B cell (primary cell): ENCODE data around the gene SRC. TPM values are rescaled to one million over a fixed set of nuclear protein-coding genes. Genes with fewer than 3 reads are reported as not detected.

ENCODE experiments used
- ATAC-seq: fragments of 200-7000 bp; cut with Tn5 transposase; one replicate; pipeline ENCODE4 v1.10.0; 2021; ENCODE audit warnings: low read depth, mild to moderate bottlenecking, moderate number of reproducible peaks, moderate library complexity
- CTCF ChIA-PET: fragments of 350-600 bp; sonication (Branson Sonifier 250); formaldehyde crosslinking; loops from one replicate; lab custom pipeline; 2021; ENCODE audit warnings: antibody characterized with exemption, inconsistent platforms; lab: Charles Lee
- POLR2A ChIA-PET: fragments of 350-600 bp; sonication (Branson Sonifier 250); formaldehyde crosslinking; loops from one replicate; lab custom pipeline; 2021; ENCODE audit warnings: antibody characterized with exemption; lab: Charles Lee
- DNase-seq: peaks from one replicate; pipeline ENCODE4 v3.0.0; 2013
- H2AFZ ChIP-seq: 2 replicates; pipeline ENCODE4 v1.6.1; 2012; ENCODE audit warnings: mild to moderate bottlenecking, low read depth, low read length; ENCODE audit not compliant: insufficient read depth, poor library complexity, severe bottlenecking
- H3K27ac ChIP-seq, 2 donors: 1 replicate in 1 of 2; 2 replicates in 1 of 2; pipeline ENCODE4 v1.5.1; 2012 to 2013; ENCODE audit warnings: low read length in 2 of 2, mild to moderate bottlenecking in 2 of 2, moderate library complexity in 1 of 2
- H3K27me3 ChIP-seq, 4 experiments: fragments of 200-600 bp in 1 of 4; sonication (generic) in 1 of 4; replicated peaks in 1 of 4; 1 replicate in 2 of 4; 2 replicates in 2 of 4; pipeline versions ENCODE4 v1.6.1 to v1.7.0; 2013 to 2016; ENCODE audit warnings: low read length in 3 of 4, mild to moderate bottlenecking in 2 of 4, mixed read lengths in 1 of 4, moderate library complexity in 1 of 4; ENCODE audit not compliant: insufficient read depth in 4 of 4, control insufficient read depth in 3 of 4; ENCODE audit errors: control extremely low read depth in 1 of 4
- H3K36me3 ChIP-seq, 2 experiments: replicated peaks in 1 of 2; 1 replicate in 1 of 2; 2 replicates in 1 of 2; pipeline versions ENCODE4 v1.6.1 to v1.7.1; 2013; ENCODE audit warnings: low read length in 1 of 2; ENCODE audit not compliant: insufficient read depth in 2 of 2, control insufficient read depth in 1 of 2; ENCODE audit errors: control extremely low read depth in 1 of 2, extremely low read depth in 1 of 2
- H3K4me1 ChIP-seq, 2 donors: fragments of 200-600 bp in 1 of 2; sonication (generic) in 1 of 2; 1 replicate in 1 of 2; 2 replicates in 1 of 2; pipeline versions ENCODE4 v1.5.1 to v1.6.1; 2013 to 2017; ENCODE audit warnings: low read length in 2 of 2; ENCODE audit not compliant: control insufficient read depth in 2 of 2, insufficient read depth in 2 of 2
- H3K4me2 ChIP-seq: replicated peaks from 2 replicates; pipeline ENCODE3; 2012; ENCODE audit warnings: mild to moderate bottlenecking, low read depth, low read length; ENCODE audit not compliant: poor library complexity, severe bottlenecking
- H3K4me3 ChIP-seq, 5 experiments: fragments of 200-600 bp in 1 of 5; sonication (generic) in 1 of 5; 1 replicate in 3 of 5; 2 replicates in 2 of 5; pipeline versions ENCODE4 v1.5.1 to v1.7.0; 2011 to 2016; ENCODE audit warnings: low read length in 4 of 5, mild to moderate bottlenecking in 4 of 5, low read depth in 2 of 5, control low read depth in 1 of 5, moderate library complexity in 1 of 5; ENCODE audit not compliant: insufficient read depth in 1 of 5; ENCODE audit errors: control extremely low read depth in 1 of 5, extremely low read depth in 1 of 5
- H3K79me2 ChIP-seq: fragments of 200-600 bp; sonication (generic); one replicate; pipeline ENCODE4 v1.6.0; 2016; ENCODE audit warnings: low read length; ENCODE audit not compliant: control insufficient read depth, insufficient read depth
- H3K9ac ChIP-seq: fragments of 200-600 bp; sonication (generic); 2 replicates; pipeline ENCODE4 v1.6.1; 2017; ENCODE audit warnings: mild to moderate bottlenecking, low read length, moderate library complexity
- H3K9me3 ChIP-seq, 3 donors: one replicate each; pipeline versions ENCODE4 v1.6.1 to v1.7.1; 2013; ENCODE audit warnings: low read length in 2 of 3; ENCODE audit not compliant: control insufficient read depth in 2 of 3, insufficient read depth in 1 of 3; ENCODE audit errors: control extremely low read depth in 1 of 3
- H4K20me1 ChIP-seq: 2 replicates; pipeline ENCODE4 v1.6.0; 2012; ENCODE audit warnings: mild to moderate bottlenecking, low read length; ENCODE audit not compliant: insufficient read depth, control insufficient read depth, poor library complexity, severe bottlenecking
- H3K27ac Mint-ChIP-seq: one replicate; pipeline ENCODE4 v1.8.0; 2021; ENCODE audit warnings: mixed read lengths
- H3K27me3 Mint-ChIP-seq: one replicate; pipeline ENCODE4 v1.8.0; 2021; ENCODE audit warnings: mixed read lengths
- H3K4me1 Mint-ChIP-seq: one replicate; pipeline ENCODE4 v1.8.0; 2021; ENCODE audit warnings: mixed read lengths
- H3K4me3 Mint-ChIP-seq: one replicate; pipeline ENCODE4 v1.8.0; 2021; ENCODE audit warnings: mixed read lengths
- H3K9me3 Mint-ChIP-seq: one replicate; pipeline ENCODE4 v1.8.0; 2022; ENCODE audit warnings: mixed read lengths; ENCODE audit not compliant: insufficient read depth
- EZH2 ChIP-seq: IDR thresholded peaks from 2 replicates; pipeline ENCODE4 v1.6.1; 2012; ENCODE audit warnings: borderline replicate concordance, low read depth, mild to moderate bottlenecking, moderate library complexity, low read length; ENCODE audit not compliant: insufficient read depth, poor library complexity, severe bottlenecking
- WGBS: methylation state at CpG from one replicate; pipeline ENCODE4 v1.1.5; 2013; ENCODE audit warnings: missing lambda C conversion rate; ENCODE audit not compliant: insufficient coverage; 5-methylcytosine and 5-hydroxymethylcytosine counted together
- intact Hi-C: fragments of 100-400 bp; cut with micrococcal nuclease; formaldehyde crosslinking; loops from one replicate; pipeline ENCODE4 v1.10.0; 2022
- polyA plus RNA-seq: library from polyadenylated mRNA; depleted of rRNA; stranded (reverse); fragments of >200 nt; gene quantifications from 2 replicates; pipeline ENCODE4 v1.2.3, GENCODE V29; 2012
- total RNA-seq, 2 donors: library from RNA; stranded (reverse); fragments of 120-200 nt in 1 of 2; gene quantifications; 1 replicate in 1 of 2; 2 replicates in 1 of 2; pipeline versions ENCODE4 v1.2.3 to v1.2.4, GENCODE V29; 2013 to 2022
- TF ChIP-seq, protein P1 (sequence below): fragments of 200-600 bp; IDR thresholded peaks from one replicate; pipeline ENCODE4 v1.8.0; 2022; ENCODE audit warnings: antibody characterized with exemption, mild to moderate bottlenecking

SRC gene
- total and polyA plus RNA-seq, 2 donors (not counting 1 experiment from before 2014, with no cell fraction given) = 6.5 to 16.8 TPM

GRCh38 chr20:37298190-37298939 lies 47.6 kb upstream of the SRC start:
- H3K9me3 Mint-ChIP-seq = no peaks in the 10 kb centered on the region
- Histone ChIP-seq H3K79me2 (peaks cover 89% of the 10 kb centered on the region), H3K4me1 (peaks cover 11 to 12% of the 10 kb centered on the region in 2 donors), H2AFZ (no peak overlapping the region), H3K4me2 (no peak overlapping the region), H3K9ac (no peak overlapping the region), H3K36me3 (peaks cover 4 to 58% of the 10 kb centered on the region in 2 experiments), H4K20me1 (peaks cover 47% of the 10 kb centered on the region), H3K27me3 (no peaks in the 10 kb centered on the region), H3K27ac (no peak overlapping the region), H3K9me3 (no peaks in the 10 kb centered on the region), H3K4me3 (no peak overlapping the region)
- ChIA-PET POLR2A (interaction anchor here (0.6 to 0.7 kb wide), 2 partner anchors 21 to 132 kb away, joined by 3 read pairs; no protein-coding TSS in a partner anchor), CTCF (no interaction called here)
- no peaks in the 10 kb centered on the region for H3K27me3 Mint-ChIP-seq
- H3K27ac Mint-ChIP-seq = no peak overlapping the region
- no peak overlapping the region for H3K4me3 Mint-ChIP-seq
- WGBS = 97% methylated on average over 3 of the region's 6 CpGs
- intact Hi-C loops = loop anchor here (10.0 kb wide), 1 partner anchor 736 kb away; the partner anchor contains the start of genes RPRD1B and TTI1
- DNase-seq (no peak), ATAC-seq (no peak)
- peaks cover 35% of the 10 kb centered on the region for H3K4me1 Mint-ChIP-seq
- TF ChIP-seq, protein P1, sequence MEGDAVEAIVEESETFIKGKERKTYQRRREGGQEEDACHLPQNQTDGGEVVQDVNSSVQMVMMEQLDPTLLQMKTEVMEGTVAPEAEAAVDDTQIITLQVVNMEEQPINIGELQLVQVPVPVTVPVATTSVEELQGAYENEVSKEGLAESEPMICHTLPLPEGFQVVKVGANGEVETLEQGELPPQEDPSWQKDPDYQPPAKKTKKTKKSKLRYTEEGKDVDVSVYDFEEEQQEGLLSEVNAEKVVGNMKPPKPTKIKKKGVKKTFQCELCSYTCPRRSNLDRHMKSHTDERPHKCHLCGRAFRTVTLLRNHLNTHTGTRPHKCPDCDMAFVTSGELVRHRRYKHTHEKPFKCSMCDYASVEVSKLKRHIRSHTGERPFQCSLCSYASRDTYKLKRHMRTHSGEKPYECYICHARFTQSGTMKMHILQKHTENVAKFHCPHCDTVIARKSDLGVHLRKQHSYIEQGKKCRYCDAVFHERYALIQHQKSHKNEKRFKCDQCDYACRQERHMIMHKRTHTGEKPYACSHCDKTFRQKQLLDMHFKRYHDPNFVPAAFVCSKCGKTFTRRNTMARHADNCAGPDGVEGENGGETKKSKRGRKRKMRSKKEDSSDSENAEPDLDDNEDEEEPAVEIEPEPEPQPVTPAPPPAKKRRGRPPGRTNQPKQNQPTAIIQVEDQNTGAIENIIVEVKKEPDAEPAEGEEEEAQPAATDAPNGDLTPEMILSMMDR = no peak
- TF ChIP-seq EZH2 = no peak
